Effector memory CD8-positive, alpha-beta T cell (primary cell): Measurements from ENCODE around the gene ZNF480.
"Not testable (repeated sequence)": the region's sequence is repeated elsewhere in the genome, so short reads cannot be mapped to it uniquely, and the experiment has no call there.

ENCODE experiments used
- ATAC-seq: fragments of 150-1000 bp; cut with Tn5 transposase; replicated peaks from 2 replicates; pipeline ENCODE4 v1.10.0; 2021; ENCODE audit warnings: mild to moderate bottlenecking, moderate library complexity
- DNase-seq, 3 experiments: peaks; one replicate each; pipeline ENCODE4 v3.0.0; 2021
- H3K27ac Mint-ChIP-seq, 2 donors: one replicate each; pipeline ENCODE4 v1.8.0; 2022; ENCODE audit warnings: mild to moderate bottlenecking in 2 of 2, mixed read lengths in 2 of 2, moderate library complexity in 2 of 2
- H3K27me3 Mint-ChIP-seq, 2 donors: one replicate each; pipeline ENCODE4 v1.8.0; 2022; ENCODE audit warnings: mixed read lengths in 2 of 2
- H3K36me3 Mint-ChIP-seq: one replicate; pipeline ENCODE4 v1.8.0; 2022; ENCODE audit warnings: mild to moderate bottlenecking, moderate library complexity, mixed read lengths; ENCODE audit not compliant: insufficient read depth
- H3K4me1 Mint-ChIP-seq, 2 donors: one replicate each; pipeline ENCODE4 v1.8.0; 2022; ENCODE audit warnings: low read depth in 2 of 2, mixed read lengths in 2 of 2
- H3K4me3 Mint-ChIP-seq, 2 donors: one replicate each; pipeline ENCODE4 v1.8.0; 2022; ENCODE audit warnings: mild to moderate bottlenecking in 2 of 2, mixed read lengths in 2 of 2, moderate library complexity in 2 of 2
- H3K9me3 Mint-ChIP-seq, 2 donors: one replicate each; pipeline ENCODE4 v1.8.0; 2022; ENCODE audit warnings: mixed read lengths in 2 of 2

Gene ZNF480

GRCh38 chr19:52296400-52296772, 583 bp upstream of the ZNF480 start:
- ATAC-seq (no peak), DNase-seq (peak in 1 of 3 experiments; percentile 1)
- H3K36me3 Mint-ChIP-seq = peaks cover 37% of the 10 kb centered on the region
- H3K4me3 Mint-ChIP-seq = peak overlapping the region; percentile 92 to 95
- H3K4me1 Mint-ChIP-seq = peaks cover 16 to 18% of the 10 kb centered on the region in 2 donors
- H3K27me3 Mint-ChIP-seq = no peaks in the 10 kb centered on the region
- peaks cover 0 to 16% of the 10 kb centered on the region in 2 donors for H3K9me3 Mint-ChIP-seq
- peak overlapping the region; percentile 94 to 99 for H3K27ac Mint-ChIP-seq

DNA sequence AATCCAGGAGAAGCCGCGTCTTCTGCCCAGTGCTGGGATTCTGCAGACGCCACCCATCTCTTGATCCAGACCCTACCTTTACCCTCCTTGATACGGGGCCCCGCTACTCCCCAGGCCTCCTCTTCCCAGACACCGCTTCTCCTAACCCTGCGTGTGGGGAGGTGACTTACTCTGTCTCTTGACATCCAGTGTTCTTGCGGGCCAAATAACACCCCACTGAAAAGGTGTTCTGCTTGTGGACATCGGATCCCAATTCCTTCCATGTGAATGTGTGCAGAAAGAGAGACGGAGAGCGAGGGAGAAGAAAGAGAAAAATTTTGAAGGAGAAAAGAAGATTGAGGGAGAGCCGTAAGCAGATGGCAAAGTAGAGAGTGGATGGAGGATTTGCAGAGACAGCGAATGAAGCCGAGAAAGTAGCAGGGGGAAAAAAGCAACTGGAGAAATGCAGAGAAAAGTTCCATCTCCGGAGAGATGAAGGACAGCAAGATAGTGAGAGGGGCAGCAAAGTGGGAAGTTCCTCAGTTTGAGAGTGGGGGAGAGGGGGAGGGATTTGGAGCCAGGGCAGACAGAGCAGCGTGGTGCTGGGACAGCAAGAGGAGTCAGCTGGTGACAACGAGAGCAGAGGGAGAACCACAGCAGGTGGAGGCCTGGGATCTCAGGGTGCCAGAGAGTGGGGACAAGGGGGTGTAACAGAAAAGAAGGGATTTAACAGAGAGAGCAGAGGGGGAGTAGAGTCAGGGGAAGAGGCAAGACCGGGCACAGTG, 814 bp downstream of the ZNF480 start:
- DNase-seq (no peak), ATAC-seq (no peak)
- peaks cover 14 to 18% of the 10 kb centered on the region in 2 donors for H3K4me1 Mint-ChIP-seq
- peaks cover 46% of the 10 kb centered on the region for H3K36me3 Mint-ChIP-seq
- peaks cover 0 to 10% of the 10 kb centered on the region in 2 donors for H3K9me3 Mint-ChIP-seq
- H3K27me3 Mint-ChIP-seq = no peaks in the 10 kb centered on the region
- H3K27ac Mint-ChIP-seq = peak overlapping the region; percentile 94 to 99
- peak overlapping the region; percentile 92 to 95 for H3K4me3 Mint-ChIP-seq

DNA sequence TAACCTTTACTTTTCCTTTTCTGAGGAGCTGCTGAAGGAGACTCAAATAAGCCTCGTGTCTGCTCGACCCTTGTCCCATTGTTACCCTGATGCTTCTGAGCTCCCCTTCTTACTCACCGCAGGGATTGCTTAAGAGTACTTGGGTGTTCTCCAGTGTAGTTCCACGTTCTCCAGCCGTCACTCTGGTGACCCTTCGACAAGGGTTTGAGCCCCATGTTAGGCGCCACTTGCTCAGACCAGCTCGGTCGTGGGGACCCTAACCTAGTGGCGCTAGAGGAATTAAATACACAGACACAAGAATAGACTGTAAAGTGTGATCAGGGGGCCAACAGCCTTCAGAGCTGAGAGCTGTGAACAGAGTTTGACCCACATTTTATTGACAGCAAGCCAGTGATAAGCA, 10.3 kb downstream of the ZNF480 start:
- Mint-ChIP-seq H3K4me3 (no peak overlapping the region), H3K4me1 (peaks cover 0 to 2% of the 10 kb centered on the region in 2 donors), H3K36me3 (peaks cover 12% of the 10 kb centered on the region), H3K9me3 (peaks cover 0 to 7% of the 10 kb centered on the region in 2 donors), H3K27me3 (no peaks in the 10 kb centered on the region), H3K27ac (no peak overlapping the region)
- ATAC-seq (no peak), DNase-seq (no peak)

- Mint-ChIP-seq H3K9me3 (peaks cover 13 to 14% of the 10 kb centered on the region in 2 donors), H3K4me3 (no peak overlapping the region), H3K36me3 (peaks cover 56% of the 10 kb centered on the region), H3K27ac (no peak overlapping the region), H3K27me3 (no peaks in the 10 kb centered on the region), H3K4me1 (no peaks in the 10 kb centered on the region)
- DNase-seq (no peak), ATAC-seq (no peak)
These were observed 25.5 kb downstream of the ZNF480 start for GRCh38 chr19:52322429-52322828.

DNA sequence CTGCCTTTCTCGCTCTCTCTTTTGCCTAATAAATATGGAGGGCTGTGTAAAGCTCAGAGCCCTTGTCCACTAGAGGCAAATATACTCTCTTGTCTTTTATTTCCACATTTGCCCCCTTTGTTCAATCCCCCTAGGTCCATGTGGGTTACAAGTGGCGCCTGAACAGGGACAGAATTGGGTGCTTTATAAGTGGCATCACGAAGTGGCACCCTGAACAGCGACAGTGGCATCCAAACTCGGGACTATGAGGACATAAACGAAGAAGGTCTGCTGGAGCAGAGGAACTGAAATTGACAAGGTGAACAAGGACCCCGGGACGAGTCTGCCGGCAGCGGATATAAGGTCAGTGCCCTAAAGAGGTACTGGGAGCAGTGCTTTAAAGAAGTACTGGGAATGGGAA, 34.8 kb downstream of the ZNF480 start:
- peaks cover 15% of the 10 kb centered on the region for H3K36me3 Mint-ChIP-seq
- peaks cover 7 to 10% of the 10 kb centered on the region in 2 donors for H3K9me3 Mint-ChIP-seq
- ATAC-seq = no peak
- H3K4me3 Mint-ChIP-seq = no peak overlapping the region
- peaks cover 4% of the 10 kb centered on the region in 2 donors for H3K4me1 Mint-ChIP-seq
- no peaks in the 10 kb centered on the region for H3K27me3 Mint-ChIP-seq
- H3K27ac Mint-ChIP-seq = no peak overlapping the region
- DNase-seq = no peak

DNA sequence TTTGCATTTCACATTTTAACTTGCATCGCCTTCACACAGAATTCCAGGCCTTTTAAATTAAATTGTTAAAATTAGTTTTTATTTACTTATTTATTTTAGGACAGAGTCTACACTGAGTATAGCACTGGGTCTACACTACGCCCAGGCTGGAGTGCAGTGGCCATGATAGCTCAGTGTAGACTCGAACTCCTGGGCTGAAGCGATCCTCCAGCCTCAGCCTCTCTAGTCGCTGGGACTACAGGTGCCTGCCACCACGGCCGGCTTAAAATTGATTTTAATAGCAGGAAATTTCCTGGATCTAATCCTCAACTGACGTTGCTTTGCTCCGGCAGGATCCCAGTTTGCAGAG, 38.8 kb downstream of the ZNF480 start:
- Mint-ChIP-seq H3K27ac (peak overlapping the region; percentile 95 to 96), H3K9me3 (peaks cover 8 to 13% of the 10 kb centered on the region in 2 donors), H3K4me3 (peak overlapping the region; percentile 90 to 94), H3K4me1 (peaks cover 10 to 12% of the 10 kb centered on the region in 2 donors), H3K27me3 (no peaks in the 10 kb centered on the region), H3K36me3 (peaks cover 19% of the 10 kb centered on the region)
- DNase-seq = no peak
- peak; percentile 11 for ATAC-seq

- peak; percentile 75 to 80 (median 79) for DNase-seq
- H3K27me3 Mint-ChIP-seq = no peaks in the 10 kb centered on the region
- ATAC-seq = peak; percentile 96
- peaks cover 10 to 12% of the 10 kb centered on the region in 2 donors for H3K4me1 Mint-ChIP-seq
- H3K27ac Mint-ChIP-seq = peak within 1 kb of the TSS; percentile 95 to 96
- peak within 1 kb of the TSS; percentile 90 to 94 for H3K4me3 Mint-ChIP-seq
- peaks cover 19% of the 10 kb centered on the region for H3K36me3 Mint-ChIP-seq
- peaks cover 8 to 13% of the 10 kb centered on the region in 2 donors for H3K9me3 Mint-ChIP-seq
These were observed 39.3 kb downstream of the ZNF480 start, which contains the start of gene ZNF610 for GRCh38 chr19:52336117-52336790. Gene ZNF610, plus strand, starts transcription at chr19:52336243. Its CDS starts 12,930 bp downstream, at chr19:52349173.

GRCh38 chr19:52336791-52337381, 39.9 kb downstream of the ZNF480 start:
- no peak for DNase-seq
- Mint-ChIP-seq H3K27ac (peak overlapping the region; percentile 95 to 96), H3K4me1 (peaks cover 10 to 12% of the 10 kb centered on the region in 2 donors), H3K4me3 (peak overlapping the region; percentile 90 to 94), H3K36me3 (peaks cover 19% of the 10 kb centered on the region), H3K27me3 (no peaks in the 10 kb centered on the region), H3K9me3 (peaks cover 8 to 13% of the 10 kb centered on the region in 2 donors)
- ATAC-seq = no peak

GRCh38 chr19:52339022-52339421, 42.1 kb downstream of the ZNF480 start:
- H3K36me3 Mint-ChIP-seq = peaks cover 19% of the 10 kb centered on the region
- not testable (repeated sequence) for H3K4me3 Mint-ChIP-seq, H3K9me3 Mint-ChIP-seq, H3K27me3 Mint-ChIP-seq, ATAC-seq, H3K27ac Mint-ChIP-seq, DNase-seq
- H3K4me1 Mint-ChIP-seq = peaks cover 12 to 13% of the 10 kb centered on the region in 2 donors

DNA sequence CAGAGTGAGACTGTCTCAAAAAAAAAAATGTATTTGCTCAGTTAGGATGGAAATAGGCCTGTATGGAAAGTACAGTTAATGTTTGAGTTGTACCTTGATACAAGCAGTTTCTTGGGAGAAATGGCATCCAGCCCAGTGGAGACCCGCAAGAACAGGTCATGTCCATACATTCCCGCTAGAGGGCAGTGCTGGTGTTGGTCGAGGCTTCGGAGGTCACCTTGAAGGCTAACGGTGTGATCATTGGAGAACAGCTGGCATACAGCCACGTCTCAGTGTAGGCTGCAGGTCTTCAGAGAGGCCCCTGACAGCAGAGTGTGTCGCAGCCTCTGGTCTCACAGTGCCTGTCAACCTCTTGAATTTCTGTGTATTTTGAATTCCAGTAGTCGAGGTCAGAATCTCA, 46.6 kb downstream of the ZNF480 start:
- Mint-ChIP-seq H3K4me3 (no peak overlapping the region), H3K9me3 (no peaks in the 10 kb centered on the region), H3K27me3 (no peaks in the 10 kb centered on the region), H3K27ac (no peak overlapping the region), H3K4me1 (peaks cover 0 to 3% of the 10 kb centered on the region in 2 donors), H3K36me3 (peaks cover 4% of the 10 kb centered on the region)
- DNase-seq = peak; percentile 44 to 53 (median 45)
- peak; percentile 67 for ATAC-seq

GRCh38 chr19:52345162-52345561, 48.2 kb downstream of the ZNF480 start:
- Mint-ChIP-seq H3K36me3 (no peaks in the 10 kb centered on the region), H3K27me3 (no peaks in the 10 kb centered on the region), H3K9me3 (no peaks in the 10 kb centered on the region), H3K4me3 (no peak overlapping the region), H3K27ac (no peak overlapping the region), H3K4me1 (peaks cover 0 to 3% of the 10 kb centered on the region in 2 donors)
- ATAC-seq (no peak), DNase-seq (no peak)

- ATAC-seq (no peak), DNase-seq (no peak)
- H3K4me1 Mint-ChIP-seq = no peaks in the 10 kb centered on the region
- H3K4me3 Mint-ChIP-seq = no peak overlapping the region
- H3K9me3 Mint-ChIP-seq = peaks cover 4 to 6% of the 10 kb centered on the region in 2 donors
- no peak overlapping the region for H3K27ac Mint-ChIP-seq
- no peaks in the 10 kb centered on the region for H3K27me3 Mint-ChIP-seq
- H3K36me3 Mint-ChIP-seq = no peaks in the 10 kb centered on the region
These were observed 54.5 kb downstream of the ZNF480 start for GRCh38 chr19:52351512-52351911.

DNA sequence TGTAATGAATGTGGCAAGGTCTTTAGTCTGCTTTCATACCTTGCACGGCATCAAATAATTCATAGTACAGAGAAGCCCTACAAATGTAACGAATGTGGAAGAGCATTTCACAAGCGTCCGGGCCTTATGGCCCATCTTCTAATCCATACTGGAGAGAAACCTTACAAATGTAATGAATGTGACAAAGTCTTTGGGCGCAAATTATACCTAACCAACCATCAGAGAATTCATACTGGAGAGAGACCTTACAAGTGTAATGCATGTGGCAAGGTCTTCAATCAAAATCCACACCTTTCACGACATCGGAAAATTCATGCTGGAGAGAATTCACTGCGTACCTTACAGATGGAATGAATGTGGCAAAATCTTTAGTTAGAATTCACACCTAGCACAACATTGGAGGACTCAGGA, 69.5 kb downstream of the ZNF480 start:
- Mint-ChIP-seq H3K36me3 (peaks cover 12% of the 10 kb centered on the region), H3K27ac (no peak overlapping the region), H3K9me3 (peaks cover 10 to 21% of the 10 kb centered on the region in 2 donors), H3K4me1 (peaks cover 8 to 9% of the 10 kb centered on the region in 2 donors), H3K4me3 (no peak overlapping the region), H3K27me3 (no peaks in the 10 kb centered on the region)
- no peak for ATAC-seq
- DNase-seq = no peak
